ENCODE measurements around the gene FAM199X.
"Not testable (repeated sequence)": the region's sequence is repeated elsewhere in the genome, so short reads cannot be mapped to it uniquely, and the experiment has no call there.

Gene FAM199X

DNA sequence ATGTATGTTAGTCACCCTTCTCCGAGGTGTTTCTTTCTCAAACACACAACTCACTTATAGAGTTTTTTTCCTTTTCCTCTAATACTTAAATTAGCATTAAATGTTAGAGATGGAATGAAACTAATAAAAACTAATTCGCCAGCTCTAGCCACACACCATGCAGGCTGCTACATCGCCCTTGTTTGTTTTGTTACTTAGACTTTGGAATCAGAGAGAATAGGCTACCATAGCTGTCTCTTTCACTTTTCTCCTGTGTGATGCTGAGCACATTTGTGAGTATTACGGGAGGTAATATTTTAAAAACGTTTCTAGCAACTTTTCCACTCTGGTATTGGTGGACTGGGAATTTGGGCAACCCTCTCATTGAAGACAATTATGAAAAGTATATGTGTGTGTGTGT is 44.9 kb downstream of the FAM199X start:
- TF ChIP-seq, protein P1, sequence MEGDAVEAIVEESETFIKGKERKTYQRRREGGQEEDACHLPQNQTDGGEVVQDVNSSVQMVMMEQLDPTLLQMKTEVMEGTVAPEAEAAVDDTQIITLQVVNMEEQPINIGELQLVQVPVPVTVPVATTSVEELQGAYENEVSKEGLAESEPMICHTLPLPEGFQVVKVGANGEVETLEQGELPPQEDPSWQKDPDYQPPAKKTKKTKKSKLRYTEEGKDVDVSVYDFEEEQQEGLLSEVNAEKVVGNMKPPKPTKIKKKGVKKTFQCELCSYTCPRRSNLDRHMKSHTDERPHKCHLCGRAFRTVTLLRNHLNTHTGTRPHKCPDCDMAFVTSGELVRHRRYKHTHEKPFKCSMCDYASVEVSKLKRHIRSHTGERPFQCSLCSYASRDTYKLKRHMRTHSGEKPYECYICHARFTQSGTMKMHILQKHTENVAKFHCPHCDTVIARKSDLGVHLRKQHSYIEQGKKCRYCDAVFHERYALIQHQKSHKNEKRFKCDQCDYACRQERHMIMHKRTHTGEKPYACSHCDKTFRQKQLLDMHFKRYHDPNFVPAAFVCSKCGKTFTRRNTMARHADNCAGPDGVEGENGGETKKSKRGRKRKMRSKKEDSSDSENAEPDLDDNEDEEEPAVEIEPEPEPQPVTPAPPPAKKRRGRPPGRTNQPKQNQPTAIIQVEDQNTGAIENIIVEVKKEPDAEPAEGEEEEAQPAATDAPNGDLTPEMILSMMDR (IDR thresholded peaks at IDR 0.05; ENCODE audit: insufficient read depth, low read depth, low read length, missing control alignments) = no peak
- no peak overlapping the region for H3K4me3 ChIP-seq (ENCODE audit: low read length)
- no peak for DNase-seq (ENCODE audit: low read depth)

DNA sequence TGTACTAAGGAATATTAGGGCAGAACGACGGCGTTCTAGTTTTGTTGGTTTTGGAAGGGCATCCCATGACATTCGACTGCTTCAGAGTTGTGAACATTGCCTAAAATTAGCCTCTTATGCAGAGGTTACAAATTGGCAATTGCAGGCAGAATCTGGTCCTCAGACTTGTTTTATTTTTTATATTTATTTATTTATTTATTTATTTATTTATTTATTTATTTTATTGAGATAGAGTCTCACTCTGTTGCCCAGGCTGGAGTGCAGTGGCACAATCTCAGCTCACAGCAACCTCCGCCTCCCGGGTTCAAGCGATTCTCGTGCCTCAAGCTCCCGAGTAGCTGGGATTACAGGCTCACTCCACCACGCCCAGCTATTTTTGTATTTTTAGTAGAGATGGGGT is 63.8 kb downstream of the FAM199X start:
- not testable (repeated sequence) for DNase-seq (ENCODE audit: low read depth); H3K4me3 ChIP-seq (ENCODE audit: low read length)
